Left hindlimb (tissue), 1 donor: ENCODE data around the gene SH3BP4.

Experiments
- DNase-seq: peaks from one replicate; pipeline ENCODE4 v3.0.0-alpha.2; 2018

SH3BP4 gene

GRCh38 chr2:234986390-234986789, 34.6 kb downstream of the SH3BP4 start:
- no peak for DNase-seq

- DNase-seq = no peak
Measured at GRCh38 chr2:234986876-234987720, 35.3 kb downstream of the SH3BP4 start.

DNA sequence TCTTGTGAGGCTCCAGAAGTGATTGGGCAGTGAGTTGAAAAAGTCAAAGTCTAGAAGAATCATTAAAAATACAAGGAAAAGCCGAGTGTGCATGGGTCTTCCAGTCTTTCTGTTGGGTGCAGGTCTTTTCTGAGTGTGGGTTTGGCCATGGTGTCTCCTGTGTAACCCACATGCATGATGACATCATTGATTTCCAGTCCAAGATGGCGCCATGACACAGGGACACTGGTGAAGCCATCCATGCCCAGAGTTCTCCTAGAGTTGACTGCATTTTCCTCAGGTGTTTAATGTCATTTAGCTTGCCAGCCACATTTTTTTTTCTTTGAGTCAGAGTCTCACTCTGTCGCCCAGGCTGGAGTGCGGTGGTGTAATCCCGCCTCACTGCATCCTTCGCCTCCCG, 35.9 kb downstream of the SH3BP4 start:
- no peak for DNase-seq

DNA sequence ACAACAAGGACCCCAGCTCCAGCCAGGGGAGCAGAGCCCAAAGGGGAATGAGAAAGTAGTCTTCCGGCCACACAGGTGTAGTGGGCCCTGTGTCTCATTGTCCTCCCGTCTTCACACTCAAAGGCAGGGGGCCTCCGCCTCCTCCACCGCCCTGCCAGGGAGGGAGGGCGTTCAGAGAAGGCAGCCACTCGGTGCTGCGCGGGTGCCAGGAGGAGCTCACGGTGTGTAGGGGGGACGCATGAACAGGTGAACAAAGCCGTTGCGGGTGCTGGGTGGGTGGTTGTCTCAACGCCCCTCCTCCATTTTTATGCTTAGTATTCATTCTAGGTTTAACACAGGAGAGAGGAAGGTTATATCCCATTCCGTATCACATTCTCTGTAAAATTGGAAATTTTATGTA, 36.7 kb downstream of the SH3BP4 start:
- DNase-seq = no peak

- peak; percentile 86 for DNase-seq
Measured at GRCh38 chr2:234989183-234989701, 37.4 kb downstream of the SH3BP4 start.

GRCh38 chr2:234990300-234990699, 38.5 kb downstream of the SH3BP4 start:
- DNase-seq = no peak

DNA sequence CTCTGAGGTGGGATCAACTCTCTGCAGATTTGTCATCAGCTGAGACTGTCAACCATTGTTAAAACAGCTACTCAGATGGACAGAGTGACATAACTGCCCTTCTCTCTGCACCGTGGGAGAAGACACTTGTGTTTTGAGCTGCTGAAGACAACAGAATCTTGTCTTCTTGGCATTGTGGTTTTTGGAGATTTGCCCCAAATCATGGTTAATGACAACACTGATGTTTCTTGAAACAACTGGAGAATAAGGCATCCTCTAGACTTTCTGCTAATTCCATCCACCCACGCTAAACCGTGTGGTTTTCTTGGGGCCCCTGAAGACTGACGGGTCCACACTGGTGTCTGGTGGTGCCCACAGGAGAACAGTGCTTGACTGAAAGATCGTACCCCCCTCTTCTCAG, 39.5 kb downstream of the SH3BP4 start:
- DNase-seq = no peak

DNA sequence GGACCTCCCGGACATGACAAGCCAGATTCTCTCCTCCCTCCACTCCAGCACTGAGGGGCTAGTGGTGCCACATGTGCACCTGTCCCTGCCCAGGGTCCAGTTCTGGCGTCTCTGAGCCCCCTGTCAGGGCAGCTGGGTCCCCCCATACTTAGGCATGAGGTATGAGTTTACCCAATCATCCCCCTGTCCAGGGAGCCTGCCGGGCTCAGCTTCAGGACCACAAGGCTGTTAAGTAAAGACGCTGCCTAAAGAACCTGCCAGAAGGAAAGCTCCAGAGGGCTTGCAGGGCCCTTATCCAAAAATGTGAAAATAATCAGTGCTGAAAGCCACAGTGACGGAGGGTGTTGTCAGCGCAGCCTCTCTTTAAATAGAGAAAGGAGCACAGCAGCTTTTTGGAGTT, 40.0 kb downstream of the SH3BP4 start:
- DNase-seq = no peak

GRCh38 chr2:234992196-234992595, 40.4 kb downstream of the SH3BP4 start:
- no peak for DNase-seq

GRCh38 chr2:234992624-234993349, 41.0 kb downstream of the SH3BP4 start:
- DNase-seq = no peak

DNA sequence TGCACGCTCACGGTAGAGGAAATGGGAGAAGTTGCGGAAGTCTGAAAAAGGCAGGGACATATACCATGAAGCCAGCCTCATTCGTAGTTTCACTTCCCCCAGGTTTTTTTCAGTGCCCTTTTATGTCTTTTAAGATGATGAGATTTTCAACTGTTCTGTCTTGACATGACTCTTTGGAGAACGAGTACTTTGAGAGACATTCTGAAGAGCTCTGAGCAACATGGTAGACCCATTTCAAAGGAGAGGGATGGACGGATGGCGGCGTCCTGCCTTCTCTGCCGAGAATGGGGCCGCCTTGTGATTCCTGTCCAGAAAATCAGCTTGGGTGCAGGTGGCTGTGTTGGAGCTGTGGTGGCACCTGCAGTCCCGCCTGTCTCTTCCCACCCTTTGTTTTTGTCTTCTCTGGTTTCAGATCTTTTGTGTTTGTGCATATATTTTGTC, 41.7 kb downstream of the SH3BP4 start:
- no peak for DNase-seq

DNA sequence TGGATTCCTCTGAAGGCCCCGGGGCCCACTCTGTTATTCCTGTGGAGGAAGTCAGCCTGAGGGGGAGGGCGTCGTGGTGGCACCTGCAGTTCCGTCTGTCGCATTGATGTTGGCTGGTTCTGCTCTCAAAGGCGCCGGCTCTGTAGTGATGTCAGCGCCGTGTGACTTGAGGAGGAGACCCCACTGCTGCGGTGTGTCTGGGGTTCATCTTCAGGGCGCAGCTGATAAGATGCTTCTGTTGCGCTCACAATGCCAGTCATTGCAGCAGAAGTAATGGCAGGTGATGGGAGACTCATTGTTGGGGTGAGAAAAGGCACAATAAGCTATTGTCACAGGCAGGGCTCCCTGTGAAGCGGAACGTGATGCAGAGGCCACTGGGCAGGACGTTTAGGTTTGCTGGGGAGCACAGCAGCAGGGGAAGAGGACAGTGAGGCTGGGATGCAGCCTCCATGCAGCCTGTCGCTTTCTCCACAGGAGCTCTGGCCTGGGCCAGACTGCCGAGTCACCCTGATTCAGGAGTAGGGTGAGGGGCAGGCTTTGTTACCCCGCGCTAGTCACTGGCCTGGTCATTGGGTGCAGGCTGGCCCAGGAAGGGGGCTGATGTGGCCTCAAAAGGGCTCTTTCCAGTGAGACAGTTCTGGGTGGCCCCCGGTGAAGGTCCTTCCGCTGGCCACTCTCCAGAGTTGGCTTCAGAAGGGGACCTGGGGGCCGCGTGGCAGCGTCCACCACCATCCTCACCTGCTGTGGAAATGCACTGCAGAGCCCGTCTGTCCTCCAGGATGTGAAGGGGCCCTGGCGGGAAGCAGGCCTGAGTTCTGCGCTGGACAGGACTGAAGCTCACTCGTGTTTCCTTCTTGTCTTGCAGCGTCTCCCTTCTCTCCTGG, 42.9 kb downstream of the SH3BP4 start:
- no peak for DNase-seq

DNA sequence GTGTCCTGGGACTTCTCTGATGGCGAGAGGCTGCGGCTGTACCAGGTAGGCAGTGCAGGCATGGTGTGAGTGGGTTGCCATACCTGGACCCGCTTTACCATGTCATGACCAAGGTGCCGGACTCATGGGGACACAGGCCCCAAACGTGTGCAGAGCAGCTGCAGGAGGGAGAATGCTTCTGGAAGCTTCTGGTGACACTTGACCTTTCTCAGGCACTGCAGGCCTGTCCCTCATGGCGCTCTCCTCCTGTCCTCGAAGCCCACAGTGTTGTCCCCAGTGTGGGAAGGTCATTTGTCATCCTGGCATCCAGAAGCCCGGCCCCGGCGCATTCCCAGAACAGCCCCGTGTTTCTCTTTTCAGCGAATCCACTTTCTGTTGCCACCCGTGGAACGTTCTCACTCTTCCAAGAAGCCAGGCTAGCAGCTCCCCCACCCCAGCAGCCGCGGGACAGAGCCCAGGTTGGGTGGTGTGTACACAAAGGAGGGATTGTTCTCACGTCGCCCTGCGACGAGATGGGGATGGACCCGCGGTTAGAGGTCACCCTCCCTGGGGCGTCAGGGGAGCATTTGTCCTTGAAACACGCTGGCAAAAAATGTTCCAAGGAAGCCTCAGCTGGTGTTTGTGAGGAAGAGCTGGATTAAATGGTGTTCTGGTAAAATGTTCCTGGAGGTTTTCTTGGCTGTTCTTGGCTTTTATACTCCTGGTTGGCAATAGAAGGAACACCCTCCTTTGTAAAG, 43.7 kb downstream of the SH3BP4 start:
- DNase-seq = no peak

- peak; percentile 73 for DNase-seq
Measured at GRCh38 chr2:234996069-234996940, 44.5 kb downstream of the SH3BP4 start.

DNA sequence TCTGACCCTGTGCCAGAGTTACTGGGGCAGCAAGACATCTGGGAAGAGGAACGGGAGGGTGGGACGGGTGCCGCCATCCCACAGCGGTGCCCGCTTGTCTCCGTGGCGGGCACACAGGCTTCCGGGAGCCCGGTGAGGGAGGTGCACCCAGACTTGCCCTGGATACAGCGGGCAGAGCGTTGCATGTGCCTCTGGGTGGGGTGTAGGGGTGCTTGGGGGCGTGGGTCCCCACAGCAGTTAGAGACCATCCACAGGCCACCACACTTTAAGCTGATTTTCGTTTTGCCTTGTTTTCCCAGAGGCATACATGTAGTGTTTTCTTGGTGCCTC, 45.1 kb downstream of the SH3BP4 start:
- peak; percentile 65 for DNase-seq

DNA sequence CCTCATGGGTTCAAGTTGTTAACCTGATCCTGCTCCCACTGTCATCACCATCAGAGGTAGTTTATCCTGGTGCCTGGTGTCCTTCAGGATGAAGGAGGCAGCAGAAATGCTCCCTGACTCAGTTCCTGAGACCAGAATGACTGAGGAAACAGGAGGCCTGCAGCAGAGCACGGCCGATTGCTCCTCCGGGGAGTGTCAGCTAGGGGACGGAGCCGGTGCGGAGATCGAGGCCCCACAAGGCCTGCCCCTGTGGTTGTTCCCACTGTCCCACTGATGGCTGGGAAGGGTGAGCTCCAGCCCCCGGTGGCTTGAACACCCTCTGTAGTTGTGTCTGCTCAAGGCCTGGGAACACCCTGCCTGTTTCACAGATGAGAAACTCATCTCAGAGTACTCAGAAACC, 45.6 kb downstream of the SH3BP4 start:
- DNase-seq = no peak

DNA sequence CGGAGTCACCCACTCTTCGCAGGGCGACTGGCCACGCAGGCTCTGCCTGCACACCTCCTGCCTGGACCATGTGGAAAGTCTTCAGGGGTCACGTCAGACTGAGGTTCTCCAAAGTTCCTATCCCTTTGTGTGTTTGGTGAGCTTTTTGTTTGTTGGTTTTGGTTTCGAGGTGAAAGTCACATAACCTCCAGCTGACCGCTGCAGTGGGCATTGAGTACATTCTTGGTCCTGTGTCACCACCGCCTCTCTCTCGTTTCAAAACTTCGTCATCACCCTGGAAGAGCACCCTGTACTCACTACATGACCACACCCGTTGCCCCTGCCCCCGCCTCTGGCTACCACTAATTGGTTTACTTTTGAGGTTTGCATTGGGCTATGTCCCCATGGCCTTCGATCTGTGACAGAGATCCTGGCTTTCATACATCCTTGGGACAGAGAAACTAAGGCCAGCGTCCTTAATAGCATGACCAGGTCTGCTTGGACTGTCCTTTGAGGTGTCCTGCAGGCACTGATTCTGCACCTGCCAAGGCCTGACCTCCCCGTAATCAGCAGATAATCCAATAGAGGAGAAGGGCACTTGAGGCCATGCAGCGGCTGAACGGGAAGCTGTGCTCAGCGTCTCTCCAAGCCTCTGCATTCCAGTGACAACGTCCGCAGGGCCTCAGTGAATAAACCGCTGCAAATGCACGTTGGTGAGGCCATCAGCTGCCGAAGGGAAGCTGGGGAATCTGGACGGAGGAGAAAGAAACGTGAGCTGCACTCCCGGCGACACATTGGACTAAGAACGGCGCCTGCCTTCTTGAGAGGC, 46.8 kb downstream of the SH3BP4 start:
- DNase-seq = no peak

DNA sequence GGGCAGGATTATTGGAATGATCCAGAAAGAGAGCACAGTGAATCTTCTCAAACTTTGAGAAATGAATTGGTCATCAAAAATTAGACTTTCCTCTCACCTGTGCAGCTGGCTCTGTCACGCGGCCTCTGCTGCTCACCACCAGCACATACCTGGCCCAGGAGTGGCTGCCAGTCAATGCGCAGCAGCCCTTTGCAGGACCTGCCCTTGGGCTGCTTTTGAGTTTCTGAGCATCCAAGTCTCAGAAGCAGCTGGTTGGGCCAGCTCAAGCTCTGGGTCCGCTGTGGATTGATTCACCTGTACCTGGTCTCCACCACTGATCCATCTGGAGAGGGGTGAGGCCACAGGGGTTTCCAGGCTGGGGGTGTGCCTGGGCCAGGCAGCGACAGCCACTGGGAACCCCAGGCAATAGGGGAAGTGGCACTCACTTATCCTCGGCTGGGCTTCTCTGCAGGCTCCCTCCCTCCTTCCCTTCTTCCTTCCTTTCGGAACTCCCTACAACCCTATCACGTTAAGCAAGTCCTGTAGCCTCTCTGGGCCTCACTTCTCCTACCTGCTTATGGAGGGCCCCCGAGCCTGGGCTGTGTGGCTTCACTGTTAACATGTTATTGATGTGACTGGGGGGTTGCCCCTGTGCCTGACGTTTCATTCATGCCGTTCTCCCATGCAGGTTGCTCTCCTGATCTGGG, 48.1 kb downstream of the SH3BP4 start:
- DNase-seq = no peak

DNA sequence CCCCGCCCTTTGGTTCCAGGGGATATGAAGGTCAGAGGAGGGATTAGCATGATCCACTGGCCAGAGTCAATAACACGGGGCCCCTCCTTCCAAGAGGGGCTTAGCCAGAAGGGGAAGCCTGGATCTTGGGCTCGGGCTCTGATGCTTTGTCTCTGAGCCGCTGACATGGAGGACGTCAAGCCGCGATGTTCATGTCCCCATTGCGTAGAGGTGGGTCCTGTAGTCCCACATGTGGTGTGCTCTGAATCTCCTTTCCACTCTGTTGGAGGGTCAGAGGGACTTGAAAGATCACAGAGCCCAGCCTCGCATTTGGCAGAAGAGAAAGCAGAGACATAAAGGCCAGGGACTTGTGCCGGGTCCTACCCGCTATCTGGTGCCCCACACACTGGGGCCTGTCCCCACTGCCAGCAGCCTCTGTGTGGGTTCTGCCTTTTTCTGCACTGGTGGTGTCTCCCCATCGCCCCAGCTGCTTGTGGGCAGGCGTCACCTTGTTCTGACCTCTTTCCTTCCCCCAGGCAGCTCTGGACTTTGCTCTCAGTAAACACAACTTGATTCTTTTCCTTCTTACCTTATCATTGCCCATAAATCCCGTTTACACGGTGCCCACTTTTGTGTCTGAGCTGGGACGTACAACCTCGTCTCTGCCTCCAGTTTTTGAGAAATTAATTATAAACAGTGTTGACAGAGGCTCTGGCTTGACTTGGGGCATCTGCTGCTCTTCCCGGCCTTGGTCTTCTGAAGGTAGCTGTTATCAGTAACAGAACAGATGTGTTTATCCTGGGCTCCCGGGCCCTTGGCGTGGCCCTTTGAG, 48.8 kb downstream of the SH3BP4 start:
- no peak for DNase-seq
